Breast epithelium (tissue), 4 donors: ENCODE results near the gene RAB11FIP5. TPM values are rescaled to one million over a fixed set of nuclear protein-coding genes. Genes with fewer than 3 reads are reported as not detected.

ENCODE experiments used
- DNase-seq, 2 donors: peaks; one replicate each; pipeline ENCODE4 v3.0.0-alpha.2; 2019; ENCODE audit warnings: low spot score in 2 of 2
- H3K27ac ChIP-seq, 2 donors: fragments of 200-600 bp; sonication (generic) in 1 of 2; one replicate each; pipeline ENCODE4 v1.5.1; 2016 to 2019; ENCODE audit warnings: mild to moderate bottlenecking in 1 of 2
- H3K27me3 ChIP-seq, 2 donors: fragments of 200-600 bp; sonication (generic) in 1 of 2; one replicate each; pipeline versions ENCODE4 v1.5.1 to v1.6.0; 2017 to 2019; ENCODE audit warnings: control low read depth in 1 of 2, mild to moderate bottlenecking in 1 of 2
- H3K36me3 ChIP-seq: fragments of 200-600 bp; one replicate; pipeline ENCODE4 v1.5.1; 2019
- H3K4me1 ChIP-seq, 2 donors: fragments of 200-600 bp; sonication (generic); one replicate each; pipeline ENCODE4 v1.5.1; 2016 to 2019; ENCODE audit warnings: control low read depth in 1 of 2
- H3K4me3 ChIP-seq, 3 donors: fragments of 200-600 bp; sonication (generic); 1 replicate in 2 of 3; 2 replicates in 1 of 3; pipeline ENCODE4 v1.5.1; 2016 to 2019; ENCODE audit warnings: mild to moderate bottlenecking in 3 of 3, moderate library complexity in 2 of 3
- H3K9me3 ChIP-seq, 2 donors: fragments of 200-600 bp; sonication (generic) in 1 of 2; one replicate each; pipeline ENCODE4 v1.5.1; 2016 to 2019; ENCODE audit warnings: control low read depth in 1 of 2
- POLR2A ChIP-seq: fragments of 450-650 bp; IDR thresholded peaks from one replicate; pipeline ENCODE4 v1.6.1; 2016; ENCODE audit warnings: antibody characterized with exemption, mild to moderate bottlenecking, moderate library complexity
- POLR2AphosphoS5 ChIP-seq, 3 donors: sonication (generic); formaldehyde crosslinking; IDR thresholded peaks; one replicate each; pipeline ENCODE4 v1.6.1; 2017; ENCODE audit warnings: antibody characterized with exemption in 3 of 3
- intact Hi-C: fragments of 100-400 bp; cut with DNase I; formaldehyde crosslinking; loops from one replicate; pipeline ENCODE4 v1.15.1; 2023; ENCODE audit warnings: low total_unique reads
- total RNA-seq, 3 donors: library from RNA; depleted of rRNA; stranded (reverse); fragments of >200 nt; gene quantifications; one replicate each; pipeline ENCODE4 v1.1.0, GENCODE V29; 2016
- TF ChIP-seq, protein P1 (sequence below), 3 donors: fragments of 450-650 bp; IDR thresholded peaks; one replicate each; pipeline ENCODE4 v1.5.1; 2016 to 2017; ENCODE audit warnings: antibody characterized with exemption in 3 of 3, mild to moderate bottlenecking in 3 of 3, moderate library complexity in 3 of 3

The RAB11FIP5 gene
- total RNA-seq, 3 donors from 2014 or later = 20.6 to 27.4 (median 26.5) TPM

DNA sequence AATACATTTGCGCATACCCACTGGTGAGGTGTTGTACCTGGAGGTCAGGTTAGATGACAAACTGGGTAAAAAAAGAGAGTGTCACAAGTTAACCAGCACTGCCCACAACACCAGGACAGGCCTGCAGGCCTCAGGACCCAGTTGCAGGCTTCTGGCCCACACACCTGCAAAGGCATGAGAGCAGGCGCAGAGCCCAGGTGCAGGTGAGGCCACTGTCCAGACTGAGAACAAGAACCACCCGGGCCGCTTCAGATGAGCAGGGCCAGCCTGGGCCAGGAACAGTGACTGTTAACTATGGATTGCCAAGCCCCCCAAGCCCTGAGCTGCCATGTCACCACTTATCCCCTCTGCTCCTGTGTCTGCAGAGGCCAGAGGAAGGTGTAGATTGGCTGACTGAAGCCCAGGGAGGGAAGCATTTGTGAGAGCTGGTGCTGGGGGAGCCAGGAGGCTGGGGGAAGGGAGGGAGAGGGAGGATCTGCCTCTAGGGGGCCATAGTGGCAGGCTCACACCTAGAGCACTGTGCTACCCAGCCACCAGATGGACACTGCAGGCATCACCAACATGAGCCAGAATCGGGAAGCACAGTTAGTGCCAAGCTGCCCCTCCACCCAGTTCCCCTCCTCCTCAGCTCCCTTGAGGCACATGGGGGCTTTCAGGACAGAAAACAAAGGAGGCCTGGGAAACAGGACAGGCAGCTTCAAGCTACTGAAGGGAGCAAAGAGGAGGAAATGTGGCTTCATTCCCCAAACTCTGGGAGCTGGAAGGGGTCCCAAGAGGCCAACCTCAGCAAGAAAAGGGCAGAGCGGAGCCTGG lies 76.6 kb downstream of the RAB11FIP5 start:
- H3K36me3 ChIP-seq = no peaks in the 10 kb centered on the region
- no peak for TF ChIP-seq POLR2AphosphoS5 (IDR thresholded peaks at IDR 0.05)
- TF ChIP-seq POLR2A = no peak
- TF ChIP-seq, protein P1, sequence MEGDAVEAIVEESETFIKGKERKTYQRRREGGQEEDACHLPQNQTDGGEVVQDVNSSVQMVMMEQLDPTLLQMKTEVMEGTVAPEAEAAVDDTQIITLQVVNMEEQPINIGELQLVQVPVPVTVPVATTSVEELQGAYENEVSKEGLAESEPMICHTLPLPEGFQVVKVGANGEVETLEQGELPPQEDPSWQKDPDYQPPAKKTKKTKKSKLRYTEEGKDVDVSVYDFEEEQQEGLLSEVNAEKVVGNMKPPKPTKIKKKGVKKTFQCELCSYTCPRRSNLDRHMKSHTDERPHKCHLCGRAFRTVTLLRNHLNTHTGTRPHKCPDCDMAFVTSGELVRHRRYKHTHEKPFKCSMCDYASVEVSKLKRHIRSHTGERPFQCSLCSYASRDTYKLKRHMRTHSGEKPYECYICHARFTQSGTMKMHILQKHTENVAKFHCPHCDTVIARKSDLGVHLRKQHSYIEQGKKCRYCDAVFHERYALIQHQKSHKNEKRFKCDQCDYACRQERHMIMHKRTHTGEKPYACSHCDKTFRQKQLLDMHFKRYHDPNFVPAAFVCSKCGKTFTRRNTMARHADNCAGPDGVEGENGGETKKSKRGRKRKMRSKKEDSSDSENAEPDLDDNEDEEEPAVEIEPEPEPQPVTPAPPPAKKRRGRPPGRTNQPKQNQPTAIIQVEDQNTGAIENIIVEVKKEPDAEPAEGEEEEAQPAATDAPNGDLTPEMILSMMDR (IDR thresholded peaks at IDR 0.05) = no peak
- intact Hi-C loops = no loop called here
- H3K9me3 ChIP-seq = no peaks in the 10 kb centered on the region
- no peak overlapping the region for H3K27ac ChIP-seq
- no peaks in the 10 kb centered on the region for H3K27me3 ChIP-seq
- no peak for DNase-seq
- no peaks in the 10 kb centered on the region for H3K4me1 ChIP-seq
- no peak overlapping the region for H3K4me3 ChIP-seq

DNA sequence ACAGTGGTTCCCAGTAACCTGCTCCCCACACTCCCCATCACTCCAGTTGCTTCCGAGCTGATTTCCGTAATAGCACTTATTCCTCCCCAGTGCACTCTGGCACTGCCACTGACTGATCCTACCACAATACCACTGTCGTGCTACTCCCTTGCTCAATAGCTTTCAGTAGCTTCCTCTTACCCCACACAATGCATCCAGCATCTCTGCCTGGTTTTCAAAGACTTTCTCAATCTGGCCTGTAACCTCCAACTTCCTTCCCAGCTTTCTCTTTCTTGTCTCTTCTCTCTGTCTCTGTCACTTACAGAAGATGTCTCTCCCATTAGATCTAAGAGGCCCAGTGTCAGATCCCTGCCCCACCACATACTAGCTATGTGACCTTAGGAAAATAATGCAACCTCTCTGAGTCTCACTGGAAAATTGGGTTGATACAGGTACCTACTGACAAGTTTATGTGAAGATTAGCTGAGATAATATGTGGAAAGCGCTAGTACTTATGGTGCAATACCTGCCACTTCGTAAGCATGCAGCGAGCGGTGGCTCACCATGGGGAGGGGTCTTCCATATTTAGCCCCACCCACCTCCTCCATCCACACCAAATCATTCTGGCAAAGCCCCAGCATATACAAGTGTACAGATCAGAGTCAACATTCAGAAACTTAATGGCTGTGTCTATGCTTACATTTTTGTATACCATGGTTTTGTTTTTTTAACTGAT lies 77.9 kb downstream of the RAB11FIP5 start:
- no peak overlapping the region for H3K27ac ChIP-seq
- no peaks in the 10 kb centered on the region for H3K4me1 ChIP-seq
- no peak for TF ChIP-seq POLR2AphosphoS5 (IDR thresholded peaks at IDR 0.05)
- TF ChIP-seq POLR2A = no peak
- TF ChIP-seq, protein P1 (IDR thresholded peaks at IDR 0.05) = no peak
- intact Hi-C loops = no loop called here
- no peak overlapping the region for H3K4me3 ChIP-seq
- DNase-seq = no peak
- H3K36me3 ChIP-seq = no peaks in the 10 kb centered on the region
- no peaks in the 10 kb centered on the region for H3K27me3 ChIP-seq
- H3K9me3 ChIP-seq = no peaks in the 10 kb centered on the region

DNA sequence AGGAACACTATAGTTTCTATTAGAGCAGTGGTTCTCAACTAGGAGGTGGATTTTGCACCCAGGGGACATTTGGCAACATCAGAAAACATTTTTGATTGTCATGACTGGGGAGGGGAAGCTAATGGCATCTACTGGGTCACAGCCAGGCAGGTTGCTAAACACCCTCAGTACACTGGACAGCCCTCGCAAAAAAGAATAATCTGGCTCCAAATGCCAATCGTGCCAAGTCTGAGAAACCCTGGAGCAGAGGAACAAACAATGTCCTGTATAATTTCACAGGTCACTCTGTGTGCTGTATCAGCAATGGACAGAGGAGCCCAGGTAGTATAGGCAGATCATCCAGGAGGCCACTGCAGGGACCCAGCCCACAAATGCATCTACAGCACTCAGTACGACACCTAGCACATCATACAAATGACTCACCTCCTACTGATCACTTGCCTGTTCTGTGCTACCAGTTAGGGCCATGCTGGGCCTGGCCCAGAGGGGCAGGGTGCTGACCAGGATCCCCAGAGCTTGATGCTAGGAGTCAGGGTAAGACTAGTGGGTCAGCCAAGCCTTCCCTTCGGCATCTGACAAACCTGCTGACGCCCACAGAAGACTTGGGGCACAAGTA lies 78.9 kb downstream of the RAB11FIP5 start:
- no peaks in the 10 kb centered on the region for H3K36me3 ChIP-seq
- no peaks in the 10 kb centered on the region for H3K9me3 ChIP-seq
- TF ChIP-seq POLR2A (no peak), POLR2AphosphoS5 (IDR thresholded peaks at IDR 0.05) (no peak)
- TF ChIP-seq, protein P1 (IDR thresholded peaks at IDR 0.05) = no peak
- no peaks in the 10 kb centered on the region for H3K27me3 ChIP-seq
- no peak for DNase-seq
- H3K4me3 ChIP-seq = no peak overlapping the region
- no peaks in the 10 kb centered on the region for H3K4me1 ChIP-seq
- intact Hi-C loops = no loop called here
- H3K27ac ChIP-seq = no peak overlapping the region

DNA sequence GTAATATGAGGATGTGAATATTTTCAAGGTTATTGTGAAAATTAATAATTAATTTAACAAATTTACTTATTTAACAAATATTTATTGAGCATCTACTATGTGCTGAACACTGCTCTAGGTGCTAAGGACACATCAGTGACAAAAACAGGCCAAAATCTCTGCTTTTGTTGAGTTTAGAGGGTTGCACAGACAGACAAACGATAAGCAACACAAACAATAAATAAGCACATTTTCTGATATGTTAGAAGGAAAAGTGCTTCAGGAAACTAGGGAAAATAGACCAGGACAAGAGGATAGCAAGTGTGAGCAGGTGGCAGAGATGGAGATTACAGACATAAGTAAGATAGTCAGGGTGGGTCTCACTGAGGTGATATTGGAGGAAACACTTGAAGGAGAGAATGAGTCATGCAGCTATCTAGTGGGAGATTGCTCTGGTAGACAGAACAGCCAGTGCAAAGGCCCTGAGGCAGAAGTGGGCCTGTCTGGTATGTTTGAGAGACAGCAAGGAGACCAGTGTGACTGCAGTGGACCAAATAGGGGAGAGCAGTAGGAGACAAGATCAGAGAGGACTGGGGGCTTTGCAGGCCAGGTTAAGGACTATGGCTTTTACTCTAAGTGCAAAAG lies 79.5 kb downstream of the RAB11FIP5 start:
- no peak for DNase-seq
- TF ChIP-seq POLR2A = no peak
- TF ChIP-seq POLR2AphosphoS5 (IDR thresholded peaks at IDR 0.05) = no peak
- TF ChIP-seq, protein P1 (IDR thresholded peaks at IDR 0.05) = no peak
- intact Hi-C loops = no loop called here
- H3K4me3 ChIP-seq = no peak overlapping the region
- no peaks in the 10 kb centered on the region for H3K4me1 ChIP-seq
- H3K9me3 ChIP-seq = no peaks in the 10 kb centered on the region
- H3K27me3 ChIP-seq = no peaks in the 10 kb centered on the region
- H3K27ac ChIP-seq = no peak overlapping the region
- no peaks in the 10 kb centered on the region for H3K36me3 ChIP-seq
